Keratinocyte (primary cell): ENCODE data around the gene ATG10.

ENCODE experiments used
- EZH2 ChIP-seq: IDR thresholded peaks from one replicate; pipeline ENCODE4 v1.6.1; 2012; ENCODE audit warnings: inconsistent platforms, mild to moderate bottlenecking, low read length, moderate library complexity
- TF ChIP-seq, protein P1 (sequence below), 3 experiments: IDR thresholded peaks in 1 of 3; conservative IDR thresholded peaks in 1 of 3; optimal IDR thresholded peaks in 1 of 3; 2 replicates in 2 of 3; 3 replicates in 1 of 3; pipeline versions ENCODE3 to v1.5.1; 2011; ENCODE audit warnings: low read length in 3 of 3, mild to moderate bottlenecking in 3 of 3, moderate library complexity in 2 of 3, control low read depth in 1 of 3, inconsistent platforms in 1 of 3; ENCODE audit not compliant: insufficient read depth in 2 of 3; ENCODE audit errors: extremely low read depth in 1 of 3

DNA sequence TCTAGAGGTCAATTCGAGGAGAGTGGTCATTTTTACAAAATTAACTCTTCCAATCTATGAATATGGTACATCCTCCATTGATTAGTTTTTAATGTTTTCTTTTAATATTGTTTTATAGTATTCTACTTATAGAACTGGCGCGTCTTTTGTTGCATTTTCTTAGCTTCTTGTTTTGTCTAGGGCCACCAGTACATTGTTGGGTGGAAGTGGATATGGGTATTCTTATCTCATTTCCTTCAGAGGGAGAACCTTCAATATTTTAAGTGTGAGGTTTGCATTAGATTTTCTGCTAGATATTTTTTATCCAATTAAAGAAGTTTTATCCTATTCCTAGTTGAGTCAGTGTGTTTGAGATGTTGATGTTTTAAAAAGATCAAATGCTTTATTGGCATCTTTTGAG, 236.5 kb downstream of the ATG10 start:
- TF ChIP-seq, protein P1, sequence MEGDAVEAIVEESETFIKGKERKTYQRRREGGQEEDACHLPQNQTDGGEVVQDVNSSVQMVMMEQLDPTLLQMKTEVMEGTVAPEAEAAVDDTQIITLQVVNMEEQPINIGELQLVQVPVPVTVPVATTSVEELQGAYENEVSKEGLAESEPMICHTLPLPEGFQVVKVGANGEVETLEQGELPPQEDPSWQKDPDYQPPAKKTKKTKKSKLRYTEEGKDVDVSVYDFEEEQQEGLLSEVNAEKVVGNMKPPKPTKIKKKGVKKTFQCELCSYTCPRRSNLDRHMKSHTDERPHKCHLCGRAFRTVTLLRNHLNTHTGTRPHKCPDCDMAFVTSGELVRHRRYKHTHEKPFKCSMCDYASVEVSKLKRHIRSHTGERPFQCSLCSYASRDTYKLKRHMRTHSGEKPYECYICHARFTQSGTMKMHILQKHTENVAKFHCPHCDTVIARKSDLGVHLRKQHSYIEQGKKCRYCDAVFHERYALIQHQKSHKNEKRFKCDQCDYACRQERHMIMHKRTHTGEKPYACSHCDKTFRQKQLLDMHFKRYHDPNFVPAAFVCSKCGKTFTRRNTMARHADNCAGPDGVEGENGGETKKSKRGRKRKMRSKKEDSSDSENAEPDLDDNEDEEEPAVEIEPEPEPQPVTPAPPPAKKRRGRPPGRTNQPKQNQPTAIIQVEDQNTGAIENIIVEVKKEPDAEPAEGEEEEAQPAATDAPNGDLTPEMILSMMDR (optimal IDR thresholded peaks at IDR 0.05 in 1 of 3, IDR thresholded peaks at IDR 0.05 in 1 of 3, conservative IDR thresholded peaks at IDR 0.05 in 1 of 3; ENCODE audit: extremely low read depth in 1 of 3, insufficient read depth in 2 of 3, low read length in 3 of 3): no peak
- TF ChIP-seq EZH2: no peak
